LHCN-M2 (cell line): ENCODE measurements around the gene ARFGEF3. TPM values are rescaled to one million over a fixed set of nuclear protein-coding genes. Genes with fewer than 3 reads are reported as not detected.

ENCODE experiments used
- DNase-seq: peaks from one replicate; pipeline ENCODE4 v3.0.0-alpha.2; 2012; ENCODE audit warnings: low read depth
- total RNA-seq: library from RNA; depleted of rRNA; stranded (reverse); fragments of >200 nt; gene quantifications from 2 replicates; pipeline ENCODE4 v1.2.3, GENCODE V29; 2014

ARFGEF3 gene
- total RNA-seq, 1 experiment from 2014 or later, result under 0.01 TPM

DNA sequence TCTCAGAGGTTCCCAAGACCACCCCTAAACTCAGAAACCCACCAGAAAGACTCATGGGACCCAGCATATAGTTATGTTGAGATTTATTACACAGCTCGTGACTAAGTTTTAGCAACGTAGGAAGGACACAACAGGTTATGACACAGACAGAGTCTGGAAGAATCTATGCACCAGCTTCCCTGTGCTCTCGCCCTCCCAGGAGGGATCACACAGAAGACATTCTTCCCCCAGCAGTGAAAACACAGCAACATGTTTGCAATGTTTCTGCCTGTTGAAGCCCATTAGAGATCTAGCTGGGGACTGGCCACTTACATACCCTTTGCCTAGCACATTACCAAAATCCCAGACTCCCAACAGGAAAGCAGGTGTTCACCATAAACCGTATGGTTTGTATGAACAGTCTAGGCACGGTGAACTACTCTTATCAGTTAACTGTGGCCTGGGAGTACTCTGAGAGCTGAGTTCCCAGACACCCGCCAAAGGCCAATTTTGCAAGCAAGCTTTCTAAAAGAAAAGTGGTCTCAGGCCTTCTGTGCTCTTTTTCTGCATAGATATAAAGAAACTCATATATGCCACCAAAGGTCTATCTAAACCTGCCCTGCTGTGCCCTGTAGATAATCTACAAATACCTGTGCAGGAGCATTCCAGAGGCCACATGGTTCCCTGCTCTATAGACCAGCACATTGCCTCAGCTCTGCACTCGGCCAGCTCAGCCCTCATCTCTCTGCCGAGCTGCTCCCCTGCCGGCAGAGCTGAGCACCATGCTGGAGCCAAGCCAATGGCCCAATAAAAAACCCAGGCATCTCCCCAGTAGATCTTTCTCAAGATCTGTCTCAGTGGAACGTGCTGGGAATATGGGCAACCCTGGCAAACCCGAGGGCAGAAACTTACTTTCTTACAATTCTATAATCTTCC is 146.3 kb downstream of the ARFGEF3 start:
- no peak for DNase-seq

DNA sequence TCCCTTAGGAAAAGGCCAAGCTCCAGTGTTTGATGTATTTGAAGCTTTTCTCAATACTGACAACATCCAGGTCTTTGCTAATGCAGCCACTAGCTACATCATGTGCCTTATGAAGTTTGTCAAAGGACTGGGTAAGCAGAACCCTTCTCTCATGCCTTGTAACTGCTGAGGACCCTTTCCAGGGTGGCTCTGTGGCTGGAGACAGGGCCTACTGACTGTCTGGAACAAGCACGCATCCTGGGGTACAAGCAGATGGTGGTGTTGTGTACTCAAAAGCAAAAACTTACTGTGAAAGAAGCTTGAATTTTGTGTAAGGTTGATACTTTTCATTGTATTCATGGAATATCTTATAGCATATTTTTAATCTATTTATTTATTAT is 147.0 kb downstream of the ARFGEF3 start:
- no peak for DNase-seq

DNA sequence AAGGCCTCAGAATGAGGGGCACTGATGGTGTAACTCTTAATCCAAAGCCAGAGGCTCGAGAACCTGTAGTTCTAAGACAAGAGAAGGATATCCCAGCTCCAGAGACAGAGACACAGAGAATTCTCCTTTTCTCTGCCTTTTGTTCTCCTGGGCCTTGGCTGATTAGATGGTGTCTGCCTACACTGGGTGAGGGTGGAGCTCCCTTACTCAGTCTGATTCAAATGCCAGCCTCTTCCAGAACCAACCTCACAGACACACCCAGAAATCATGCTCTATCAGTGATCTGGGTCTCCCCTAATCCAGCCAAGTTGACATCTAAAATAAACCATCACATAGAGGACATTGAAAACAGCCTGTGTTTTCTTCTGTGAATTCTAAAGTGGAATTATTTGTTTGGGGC is 148.0 kb downstream of the ARFGEF3 start:
- no peak for DNase-seq

DNA sequence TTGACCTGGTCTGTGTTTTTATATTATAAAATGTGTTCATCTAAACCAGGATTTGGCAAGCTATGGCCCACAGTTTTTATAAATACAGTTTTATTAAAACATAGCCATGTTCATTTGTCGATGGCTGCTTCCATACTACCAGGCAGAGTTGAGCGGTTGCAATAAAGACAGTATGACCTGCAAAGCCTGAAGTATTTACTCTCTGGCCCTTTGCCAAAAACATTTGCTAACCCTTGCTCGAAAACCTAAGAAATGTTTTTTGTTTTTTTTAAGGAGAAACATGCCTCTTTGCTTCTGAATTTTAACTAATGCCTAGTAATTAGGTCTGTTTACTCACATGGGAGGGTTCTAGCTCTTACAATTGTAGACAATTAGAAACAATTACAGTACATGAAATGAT is 148.6 kb downstream of the ARFGEF3 start:
- DNase-seq, result no peak

DNA sequence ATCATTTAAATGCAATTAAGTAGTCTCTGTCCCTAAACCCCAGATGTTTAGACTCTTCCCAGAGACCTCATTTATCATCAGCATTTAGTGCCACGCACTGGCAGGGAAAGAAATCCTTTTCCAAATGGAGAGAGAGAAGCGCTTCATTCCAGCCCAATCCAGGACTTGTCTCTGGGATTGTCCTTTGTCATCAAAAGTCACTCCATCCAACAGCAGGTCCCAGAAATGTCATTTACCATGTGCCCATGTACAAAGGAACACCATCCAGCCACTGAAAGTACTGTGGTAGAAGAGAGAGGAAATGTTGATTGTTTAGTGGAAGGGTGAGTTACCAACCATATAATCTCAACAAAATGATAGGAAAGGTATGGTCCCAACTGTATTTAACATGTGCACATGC is 149.1 kb downstream of the ARFGEF3 start:
- DNase-seq, result no peak

DNA sequence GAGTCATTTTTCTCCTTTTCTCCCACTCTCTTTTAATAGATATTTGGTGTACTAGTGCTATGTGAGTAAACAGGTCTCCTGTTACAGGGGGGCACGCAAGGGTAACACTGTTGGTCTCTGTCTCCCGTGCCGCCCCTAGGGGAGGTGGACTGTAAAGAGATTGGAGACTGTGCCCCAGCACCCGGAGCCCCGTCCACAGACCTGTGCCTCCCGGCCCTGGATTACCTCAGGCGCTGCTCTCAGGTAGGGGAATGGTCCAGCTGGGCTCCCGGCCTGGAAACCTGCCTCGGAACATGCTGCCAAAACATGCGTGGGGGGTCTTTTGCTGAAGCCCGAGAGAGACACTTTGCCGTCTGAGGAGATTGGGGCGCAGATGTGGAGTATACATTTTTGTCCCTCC is 149.5 kb downstream of the ARFGEF3 start:
- DNase-seq, result no peak

DNA sequence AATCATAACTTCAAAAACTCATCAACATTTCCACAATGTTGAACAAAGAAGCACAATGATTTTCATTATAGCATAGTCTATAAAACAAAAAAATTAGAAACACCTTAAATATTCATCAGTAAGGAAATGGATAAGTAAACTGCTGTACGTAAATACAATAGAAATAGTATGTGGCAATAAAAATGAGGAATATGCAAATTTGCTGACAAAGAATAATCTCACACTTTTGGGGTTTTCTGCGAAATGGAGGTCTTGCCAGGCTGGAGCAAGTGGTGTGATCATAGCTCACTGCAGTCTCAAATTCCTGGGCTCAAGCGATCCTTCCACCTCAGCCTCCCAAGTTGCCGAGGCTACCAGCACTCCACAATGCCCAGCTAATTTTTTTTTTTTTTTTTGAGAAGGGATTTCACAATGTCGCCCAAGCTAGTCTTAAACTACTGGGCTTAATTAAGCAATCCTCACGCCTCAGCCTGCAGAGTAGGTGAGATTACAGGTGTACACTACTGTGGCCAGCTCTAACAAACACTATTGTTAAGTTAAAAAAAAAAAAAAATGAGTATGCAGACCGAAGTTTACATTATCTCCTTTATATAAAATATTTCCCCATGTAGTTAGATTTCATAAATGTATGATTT is 157.1 kb downstream of the ARFGEF3 start:
- no peak for DNase-seq

DNA sequence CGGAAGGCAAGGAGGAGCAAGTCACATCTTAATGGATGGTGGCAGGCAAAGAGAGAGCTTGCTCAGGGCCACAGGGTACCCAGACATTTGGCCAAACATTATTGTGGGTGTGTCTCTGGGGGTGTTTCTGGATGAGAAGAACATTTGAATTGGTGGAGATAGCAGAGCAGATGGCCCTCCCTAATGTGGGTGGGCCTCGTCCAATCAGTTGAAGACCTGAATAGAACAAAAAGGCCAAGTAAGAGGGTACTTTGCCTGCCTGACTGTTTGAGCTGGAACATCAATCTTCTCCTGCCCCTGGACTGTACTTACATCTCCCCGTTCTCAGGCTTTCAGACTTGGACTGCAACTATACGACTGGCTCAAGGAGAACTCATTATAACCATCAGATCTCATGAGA is 160.2 kb downstream of the ARFGEF3 start:
- DNase-seq, result no peak

DNA sequence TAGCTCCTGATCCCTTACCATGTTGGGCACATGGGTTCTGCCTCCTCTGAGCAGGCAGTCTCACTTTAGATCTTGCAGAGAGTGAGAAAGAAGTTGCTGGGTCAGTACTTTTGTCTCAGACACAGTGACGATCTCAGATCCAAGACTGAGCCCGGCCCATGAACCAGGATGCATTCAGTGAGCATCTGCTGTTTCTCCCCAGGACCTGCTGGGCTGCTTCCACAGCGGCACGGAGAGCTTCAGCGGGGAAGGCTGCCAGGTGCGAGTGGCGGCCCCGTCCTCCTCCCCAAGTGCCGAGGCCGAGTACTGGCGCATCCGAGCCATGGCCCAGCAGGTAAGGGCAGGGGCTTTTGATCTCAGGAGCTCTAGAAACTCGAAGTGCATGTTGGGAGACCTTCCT is 162.1 kb downstream of the ARFGEF3 start:
- no peak for DNase-seq

DNA sequence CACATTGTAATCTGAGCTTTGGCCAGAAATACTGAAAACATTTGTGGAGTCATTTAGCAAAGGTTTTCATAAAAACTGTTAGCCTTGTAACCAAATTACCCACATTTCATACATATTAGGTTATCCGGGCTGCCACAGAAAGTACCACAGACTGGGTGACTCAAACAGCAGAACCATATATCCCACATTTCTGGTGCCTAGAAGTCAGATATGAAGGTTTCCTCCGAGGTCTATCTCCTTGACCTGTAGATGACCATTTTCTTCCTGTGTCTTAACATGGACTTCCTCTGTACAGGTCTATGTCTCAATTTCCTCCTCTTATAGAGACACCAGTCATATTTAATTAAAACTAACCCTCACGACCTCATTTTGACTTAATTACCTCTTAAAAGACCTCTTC is 166.5 kb downstream of the ARFGEF3 start:
- no peak for DNase-seq

DNA sequence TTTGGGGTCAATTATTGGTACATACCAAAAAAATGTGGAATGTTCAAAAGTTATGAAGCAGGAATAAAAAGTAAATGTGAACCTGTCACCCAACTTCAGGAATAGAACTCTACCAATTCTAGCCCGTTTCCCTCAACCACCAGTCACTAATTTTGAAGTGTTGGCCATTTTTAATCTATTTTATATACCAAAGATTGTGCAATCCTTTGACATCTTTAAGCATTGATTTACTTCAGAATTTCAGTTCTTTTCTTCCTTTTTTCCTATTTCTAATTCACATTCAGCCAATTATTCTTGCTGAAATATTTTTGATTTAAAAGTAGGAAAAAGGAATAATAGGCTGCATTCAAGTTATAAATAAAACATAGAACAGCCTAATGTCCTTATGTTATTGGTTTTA is 169.0 kb downstream of the ARFGEF3 start:
- DNase-seq, result no peak

DNA sequence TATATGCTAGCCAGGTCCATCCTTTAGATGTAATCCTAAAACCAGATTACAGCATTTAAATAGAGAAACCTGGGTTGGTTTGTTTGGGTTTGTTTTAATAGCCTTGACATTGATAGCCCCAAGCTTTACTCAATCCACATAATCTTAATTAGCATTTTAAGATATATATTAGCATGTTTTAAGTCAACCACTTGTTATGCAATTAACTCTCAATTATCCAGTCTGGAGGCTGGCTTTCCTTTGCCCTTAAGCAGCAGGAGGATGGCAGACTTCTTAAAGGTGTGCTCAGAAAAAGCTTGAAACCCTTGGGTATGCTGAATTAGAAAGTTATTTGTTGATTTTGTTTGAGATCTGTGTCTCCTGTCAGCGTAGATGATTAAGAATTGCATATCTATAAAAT is 169.7 kb downstream of the ARFGEF3 start:
- no peak for DNase-seq

DNA sequence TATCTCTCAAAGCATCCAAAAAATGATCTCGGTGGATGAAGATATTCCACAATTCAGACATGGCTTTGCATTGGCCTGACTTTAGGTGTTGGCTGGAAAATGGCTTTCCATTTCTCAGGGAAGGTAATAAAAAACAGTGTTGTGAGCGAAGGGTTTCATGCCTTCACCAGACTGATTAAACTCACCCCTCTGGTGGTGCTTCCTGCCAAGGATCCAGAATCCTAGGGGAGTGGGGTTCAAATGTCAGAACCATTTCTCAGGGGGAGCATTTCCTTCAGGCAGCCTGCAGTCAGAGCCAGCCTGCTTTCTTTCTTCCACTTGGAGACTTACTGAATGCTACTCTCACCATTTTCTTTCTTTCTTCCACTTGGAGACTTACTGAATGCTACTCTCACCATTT is 170.2 kb downstream of the ARFGEF3 start:
- DNase-seq, result no peak

DNA sequence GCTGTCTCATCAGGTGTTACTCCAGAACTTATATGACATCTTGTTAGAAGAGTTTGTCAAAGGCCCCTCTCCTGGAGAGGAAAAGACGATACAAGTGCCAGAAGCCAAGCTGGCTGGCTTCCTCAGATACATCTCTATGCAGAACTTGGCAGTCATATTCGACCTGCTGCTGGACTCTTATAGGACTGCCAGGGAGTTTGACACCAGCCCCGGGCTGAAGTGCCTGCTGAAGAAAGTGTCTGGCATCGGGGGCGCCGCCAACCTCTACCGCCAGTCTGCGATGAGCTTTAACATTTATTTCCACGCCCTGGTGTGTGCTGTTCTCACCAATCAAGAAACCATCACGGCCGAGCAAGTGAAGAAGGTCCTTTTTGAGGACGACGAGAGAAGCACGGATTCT is 172.3 kb downstream of the ARFGEF3 start:
- DNase-seq, result no peak

DNA sequence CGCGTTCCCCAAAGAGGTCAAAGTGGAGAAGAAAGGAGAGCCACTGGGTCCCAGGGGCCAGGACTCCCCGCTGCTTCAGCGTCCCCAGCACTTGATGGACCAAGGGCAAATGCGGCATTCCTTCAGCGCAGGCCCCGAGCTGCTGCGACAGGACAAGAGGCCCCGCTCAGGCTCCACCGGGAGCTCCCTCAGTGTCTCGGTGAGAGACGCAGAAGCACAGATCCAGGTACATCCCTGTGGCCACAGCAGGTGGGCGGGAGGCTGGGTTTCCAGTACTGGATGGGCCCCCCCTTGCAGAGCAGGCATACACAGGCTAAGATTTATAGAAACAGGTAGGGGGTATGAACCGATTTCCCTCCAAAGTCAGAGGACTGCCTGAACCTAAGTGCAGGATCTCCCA is 173.2 kb downstream of the ARFGEF3 start:
- no peak for DNase-seq

DNA sequence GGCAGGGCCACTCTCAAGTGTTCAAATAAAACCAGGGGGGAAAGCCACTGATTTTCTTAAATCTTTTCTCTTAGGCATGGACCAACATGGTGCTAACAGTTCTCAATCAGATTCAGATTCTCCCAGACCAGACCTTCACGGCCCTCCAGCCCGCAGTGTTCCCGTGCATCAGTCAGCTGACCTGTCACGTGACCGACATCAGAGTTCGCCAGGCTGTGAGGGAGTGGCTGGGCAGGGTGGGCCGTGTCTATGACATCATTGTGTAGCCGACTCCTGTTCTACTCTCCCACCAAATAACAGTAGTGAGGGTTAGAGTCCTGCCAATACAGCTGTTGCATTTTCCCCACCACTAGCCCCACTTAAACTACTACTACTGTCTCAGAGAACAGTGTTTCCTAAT is 174.5 kb downstream of the ARFGEF3 start:
- no peak for DNase-seq

DNA sequence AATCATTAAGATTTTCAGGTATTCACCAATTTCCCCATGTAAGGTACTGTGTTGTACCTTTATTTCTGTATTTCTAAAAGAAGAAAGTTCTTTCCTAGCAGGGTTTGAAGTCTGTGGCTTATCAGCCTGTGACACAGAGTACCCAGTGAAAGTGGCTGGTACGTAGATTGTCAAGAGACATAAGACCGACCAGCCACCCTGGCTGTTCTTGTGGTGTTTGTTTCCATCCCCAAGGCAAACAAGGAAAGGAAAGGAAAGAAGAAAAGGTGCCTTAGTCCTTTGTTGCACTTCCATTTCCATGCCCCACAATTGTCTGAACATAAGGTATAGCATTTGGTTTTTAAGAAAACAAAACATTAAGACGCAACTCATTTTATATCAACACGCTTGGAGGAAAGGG is 175.3 kb downstream of the ARFGEF3 start:
- DNase-seq, result no peak

DNA sequence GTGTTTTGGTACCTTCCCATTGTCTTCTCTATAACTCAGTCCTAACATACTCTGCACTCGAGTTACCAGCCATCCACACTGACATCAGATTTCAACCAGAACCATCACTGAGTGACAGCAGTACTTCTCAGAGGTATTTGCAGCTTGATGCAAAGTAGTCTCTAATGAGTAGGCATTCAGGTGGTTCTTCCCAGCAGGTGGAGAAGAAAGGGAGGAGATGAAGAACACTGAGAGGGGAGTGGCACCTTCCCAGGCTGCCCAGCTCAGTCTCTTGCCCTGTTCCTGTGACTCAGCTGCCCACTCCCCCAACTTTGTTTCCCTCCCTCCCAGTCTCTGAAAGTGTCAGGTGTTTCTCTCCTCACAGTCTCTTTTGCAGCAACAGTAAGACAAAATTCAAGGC is 177.3 kb downstream of the ARFGEF3 start:
- no peak for DNase-seq

DNA sequence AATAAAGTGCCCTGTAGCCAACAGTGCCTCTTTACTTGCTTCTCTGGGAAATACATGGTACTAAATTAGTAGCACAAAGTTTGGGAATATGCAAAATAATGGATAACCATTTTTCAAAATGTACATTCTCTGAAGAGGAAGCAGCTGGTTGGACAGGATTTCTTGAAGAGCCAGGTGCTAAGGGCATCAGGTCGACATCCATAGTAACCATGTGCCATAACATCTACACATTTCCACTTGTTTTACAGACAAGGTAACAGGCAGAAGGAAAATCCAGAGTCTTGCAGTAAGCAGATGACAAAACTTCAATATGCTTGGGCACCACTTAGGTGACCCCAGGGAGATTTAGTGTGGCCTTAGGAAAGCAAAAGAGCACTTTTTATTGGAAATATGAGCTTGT is 179.4 kb downstream of the ARFGEF3 start:
- DNase-seq, result no peak

DNA sequence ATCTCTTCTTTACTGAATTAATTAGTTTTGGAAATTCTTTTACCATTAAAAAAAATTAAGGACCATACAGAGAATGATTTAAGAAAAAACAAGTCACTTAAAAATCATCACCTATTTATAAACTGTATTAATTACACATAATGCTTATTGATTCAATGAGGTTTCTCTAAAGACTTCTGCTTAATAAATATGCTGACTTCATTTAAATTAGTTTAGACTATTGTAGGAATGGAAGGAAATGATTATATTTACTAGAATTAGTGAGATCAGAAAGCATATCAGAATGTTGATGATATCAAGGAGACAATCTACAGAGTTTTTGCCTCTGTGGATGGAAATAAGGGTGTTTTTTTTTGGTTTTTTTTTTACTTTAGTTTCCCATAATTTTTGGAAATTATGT is 181.4 kb downstream of the ARFGEF3 start:
- no peak for DNase-seq

DNA sequence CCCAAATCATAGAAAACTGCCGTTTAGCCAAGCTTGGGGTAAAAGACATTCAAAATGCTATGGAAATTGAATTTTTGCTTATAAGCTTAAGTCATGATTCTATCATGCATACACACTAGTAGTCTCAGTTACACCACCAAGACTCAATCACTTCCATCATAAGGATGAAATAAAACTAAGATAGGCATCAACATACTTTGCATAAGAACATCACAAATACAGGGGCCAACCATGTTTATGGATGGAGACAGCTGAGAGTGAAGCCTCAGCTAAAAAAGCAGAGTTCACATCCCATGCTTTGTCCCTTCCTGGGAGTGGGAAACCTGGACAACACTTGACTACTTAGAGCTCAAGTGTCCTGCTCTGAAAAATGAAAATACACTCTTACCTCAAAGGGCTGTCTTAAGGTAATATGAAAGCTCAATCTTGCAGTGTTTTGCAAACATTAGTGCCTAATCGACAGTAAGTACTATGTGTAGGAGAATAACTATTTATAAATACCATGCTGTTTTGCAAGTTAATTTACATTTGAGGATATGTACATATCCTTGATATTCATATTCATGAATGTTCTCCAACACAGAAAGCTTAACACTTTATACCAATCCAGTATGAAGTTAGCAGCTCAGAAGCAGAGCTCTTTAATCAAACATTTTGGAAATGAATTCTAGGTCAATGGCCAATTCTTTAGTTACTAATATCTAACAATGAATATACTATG is 184.0 kb downstream of the ARFGEF3 start:
- DNase-seq, result no peak

DNA sequence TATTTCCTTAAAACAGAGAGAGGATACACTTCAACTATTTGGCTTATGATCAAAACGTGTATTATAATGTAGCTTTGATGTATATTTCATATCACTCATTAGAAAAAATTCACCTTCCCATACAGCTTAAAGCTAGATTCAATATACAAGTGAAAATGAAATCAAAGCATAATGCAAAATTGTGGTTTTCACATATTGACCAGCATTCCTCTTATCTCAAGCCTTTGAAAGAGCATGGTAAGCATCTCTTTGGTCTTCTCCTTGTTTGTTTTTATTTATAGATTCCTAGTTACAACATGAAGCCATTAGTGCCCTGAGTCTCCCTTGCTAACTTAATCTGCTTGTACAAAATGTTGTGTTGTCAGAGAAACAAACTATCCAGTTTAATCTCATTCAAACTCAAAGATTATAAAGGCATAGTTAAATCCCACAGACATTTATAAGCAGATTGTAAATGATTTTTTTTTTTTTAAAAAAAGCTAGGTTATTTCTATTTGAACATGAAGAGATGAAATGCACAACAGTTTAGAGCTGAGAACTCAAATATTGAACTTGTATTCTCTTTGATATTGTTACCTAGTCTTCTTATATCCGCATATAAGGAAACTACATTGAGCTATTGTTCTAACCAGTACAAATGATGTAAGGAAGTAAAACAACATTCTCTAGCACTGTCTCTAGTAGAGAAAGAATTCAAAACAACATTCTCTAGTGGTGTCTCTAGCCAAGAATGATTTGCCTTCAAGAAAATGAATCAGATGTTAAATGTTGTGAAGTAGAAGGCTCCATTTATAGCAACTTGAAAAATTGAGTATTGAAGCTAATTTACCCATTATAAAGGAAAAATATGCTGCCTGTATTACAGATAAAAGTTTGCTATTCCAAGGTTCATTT is 184.8 kb downstream of the ARFGEF3 start:
- peak; percentile 2 for DNase-seq
